HEK293 (cell line): ENCODE results near the gene GOLGA8H.
"Not testable (repeated sequence)": the region's sequence is repeated elsewhere in the genome, so short reads cannot be mapped to it uniquely, and the experiment has no call there.

Source experiments
- TCF7L2 ChIP-seq: IDR thresholded peaks from 2 replicates; pipeline ENCODE4 v1.6.1; 2011; ENCODE audit warnings: low read depth, mild to moderate bottlenecking, inconsistent platforms, low read length, moderate library complexity, borderline replicate concordance
- ZFP41 ChIP-seq: fragments of 450-650 bp; formaldehyde crosslinking; IDR thresholded peaks from 2 replicates; pipeline ENCODE4 v1.5.1; 2016; ENCODE audit warnings: missing biosample characterization, missing genetic modification characterization, borderline replicate concordance
- ZNF133 ChIP-seq: fragments of 450-650 bp; formaldehyde crosslinking; IDR thresholded peaks from 2 replicates; pipeline ENCODE4 v1.5.1; 2016; ENCODE audit warnings: missing biosample characterization, missing genetic modification characterization
- ZNF24 ChIP-seq: fragments of 450-650 bp; formaldehyde crosslinking; IDR thresholded peaks from 2 replicates; pipeline ENCODE4 v1.5.1; 2016; ENCODE audit warnings: missing biosample characterization, missing genetic modification characterization
- ZNF341 ChIP-seq: fragments of 450-650 bp; formaldehyde crosslinking; IDR thresholded peaks from 2 replicates; pipeline ENCODE4; 2016; ENCODE audit warnings: low read depth, missing biosample characterization, missing genetic modification characterization
- ZNF423 ChIP-seq: fragments of 450-650 bp; formaldehyde crosslinking; IDR thresholded peaks from 2 replicates; pipeline ENCODE4 v1.5.1; 2016; ENCODE audit warnings: missing biosample characterization, missing genetic modification characterization
- ZNF510 ChIP-seq: fragments of 450-650 bp; formaldehyde crosslinking; IDR thresholded peaks from 2 replicates; pipeline ENCODE4 v1.5.1; 2018; ENCODE audit warnings: mild to moderate bottlenecking, missing genetic modification characterization, missing biosample characterization; ENCODE audit not compliant: insufficient replicate concordance
- ZNF658 ChIP-seq: fragments of 450-650 bp; formaldehyde crosslinking; IDR thresholded peaks from 2 replicates; pipeline ENCODE4; 2016; ENCODE audit warnings: missing biosample characterization, missing genetic modification characterization
- ZNF677 ChIP-seq: fragments of 450-650 bp; IDR thresholded peaks from 2 replicates; pipeline ENCODE4 v1.5.0; 2018; ENCODE audit warnings: missing biosample characterization, mild to moderate bottlenecking, missing genetic modification characterization, moderate library complexity
- TF ChIP-seq, protein P1 (sequence below): fragments of 450-650 bp; formaldehyde crosslinking; IDR thresholded peaks from 2 replicates; pipeline ENCODE4 v1.5.1; 2016; ENCODE audit warnings: missing biosample characterization, missing genetic modification characterization
- TF ChIP-seq, protein P2 (sequence below): fragments of 450-650 bp; formaldehyde crosslinking; IDR thresholded peaks from 2 replicates; pipeline ENCODE4 v1.5.1; 2016; ENCODE audit warnings: missing biosample characterization, missing genetic modification characterization
- TF ChIP-seq, protein P3 (sequence below): fragments of 450-650 bp; formaldehyde crosslinking; IDR thresholded peaks from 2 replicates; pipeline ENCODE4 v1.5.1; 2016; ENCODE audit warnings: missing biosample characterization, missing genetic modification characterization

DNA sequence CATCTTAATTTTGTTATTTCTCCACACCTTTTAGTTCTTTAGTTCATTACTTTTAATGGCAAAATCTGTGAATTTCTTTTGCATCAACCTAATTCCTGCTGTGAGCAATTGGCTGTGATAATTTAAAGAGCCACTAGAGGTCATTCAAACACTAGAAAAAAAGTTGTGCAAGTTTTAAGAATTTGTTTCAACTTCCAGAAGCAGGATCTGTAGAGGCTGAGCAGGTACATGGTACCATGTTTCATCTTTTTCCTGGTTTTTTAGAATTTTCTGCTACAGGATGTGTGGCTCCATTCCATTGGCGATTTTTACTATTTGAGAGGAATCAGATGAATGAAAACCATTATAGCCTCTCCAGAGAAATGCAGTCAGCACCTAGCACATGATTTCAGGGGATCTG, 57.3 kb downstream of the GOLGA8H start:
- TF ChIP-seq, protein P1, sequence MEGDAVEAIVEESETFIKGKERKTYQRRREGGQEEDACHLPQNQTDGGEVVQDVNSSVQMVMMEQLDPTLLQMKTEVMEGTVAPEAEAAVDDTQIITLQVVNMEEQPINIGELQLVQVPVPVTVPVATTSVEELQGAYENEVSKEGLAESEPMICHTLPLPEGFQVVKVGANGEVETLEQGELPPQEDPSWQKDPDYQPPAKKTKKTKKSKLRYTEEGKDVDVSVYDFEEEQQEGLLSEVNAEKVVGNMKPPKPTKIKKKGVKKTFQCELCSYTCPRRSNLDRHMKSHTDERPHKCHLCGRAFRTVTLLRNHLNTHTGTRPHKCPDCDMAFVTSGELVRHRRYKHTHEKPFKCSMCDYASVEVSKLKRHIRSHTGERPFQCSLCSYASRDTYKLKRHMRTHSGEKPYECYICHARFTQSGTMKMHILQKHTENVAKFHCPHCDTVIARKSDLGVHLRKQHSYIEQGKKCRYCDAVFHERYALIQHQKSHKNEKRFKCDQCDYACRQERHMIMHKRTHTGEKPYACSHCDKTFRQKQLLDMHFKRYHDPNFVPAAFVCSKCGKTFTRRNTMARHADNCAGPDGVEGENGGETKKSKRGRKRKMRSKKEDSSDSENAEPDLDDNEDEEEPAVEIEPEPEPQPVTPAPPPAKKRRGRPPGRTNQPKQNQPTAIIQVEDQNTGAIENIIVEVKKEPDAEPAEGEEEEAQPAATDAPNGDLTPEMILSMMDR (tag by site-specific recombination), result not testable (repeated sequence)
- not testable (repeated sequence) for TF ChIP-seq ZFP41 (tag by site-specific recombination); ZNF423 (tag by site-specific recombination); ZNF24; ZNF658; ZNF133 (tag by site-specific recombination); ZNF677 (tag by site-specific recombination); TCF7L2; ZNF510 (tag by site-specific recombination); ZNF341 (tag by site-specific recombination)
- TF ChIP-seq, protein P2, sequence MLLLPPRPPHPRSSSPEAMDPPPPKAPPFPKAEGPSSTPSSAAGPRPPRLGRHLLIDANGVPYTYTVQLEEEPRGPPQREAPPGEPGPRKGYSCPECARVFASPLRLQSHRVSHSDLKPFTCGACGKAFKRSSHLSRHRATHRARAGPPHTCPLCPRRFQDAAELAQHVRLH (tag by site-specific recombination), result not testable (repeated sequence)
- TF ChIP-seq, protein P3, sequence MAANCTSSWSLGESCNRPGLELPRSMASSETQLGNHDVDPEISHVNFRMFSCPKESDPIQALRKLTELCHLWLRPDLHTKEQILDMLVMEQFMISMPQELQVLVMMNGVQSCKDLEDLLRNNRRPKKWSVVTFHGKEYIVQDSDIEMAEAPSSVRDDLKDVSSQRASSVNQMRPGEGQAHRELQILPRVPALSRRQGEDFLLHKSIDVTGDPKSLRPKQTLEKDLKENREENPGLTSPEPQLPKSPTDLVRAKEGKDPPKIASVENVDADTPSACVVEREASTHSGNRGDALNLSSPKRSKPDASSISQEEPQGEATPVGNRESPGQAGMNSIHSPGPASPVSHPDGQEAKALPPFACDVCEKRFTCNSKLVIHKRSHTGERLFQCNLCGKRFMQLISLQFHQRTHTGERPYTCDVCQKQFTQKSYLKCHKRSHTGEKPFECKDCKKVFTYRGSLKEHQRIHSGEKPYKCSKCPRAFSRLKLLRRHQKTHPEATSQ (tag by site-specific recombination), result not testable (repeated sequence)
